GM19025 (cell line): ENCODE data around the gene TRPM4.
"Not testable (repeated sequence)": the region's sequence is repeated elsewhere in the genome, so short reads cannot be mapped to it uniquely, and the experiment has no call there.

Source experiments
- ATAC-seq: cut with Tn5 transposase; IDR thresholded peaks from one replicate; pipeline ENCODE4 v1.9.1; 2021; ENCODE audit warnings: mild to moderate bottlenecking, low read depth, moderate library complexity; ENCODE audit not compliant: unreplicated experiment

TRPM4 gene

GRCh38 chr19:49182848-49183375, 25.3 kb downstream of the TRPM4 start:
- ATAC-seq = no peak

DNA sequence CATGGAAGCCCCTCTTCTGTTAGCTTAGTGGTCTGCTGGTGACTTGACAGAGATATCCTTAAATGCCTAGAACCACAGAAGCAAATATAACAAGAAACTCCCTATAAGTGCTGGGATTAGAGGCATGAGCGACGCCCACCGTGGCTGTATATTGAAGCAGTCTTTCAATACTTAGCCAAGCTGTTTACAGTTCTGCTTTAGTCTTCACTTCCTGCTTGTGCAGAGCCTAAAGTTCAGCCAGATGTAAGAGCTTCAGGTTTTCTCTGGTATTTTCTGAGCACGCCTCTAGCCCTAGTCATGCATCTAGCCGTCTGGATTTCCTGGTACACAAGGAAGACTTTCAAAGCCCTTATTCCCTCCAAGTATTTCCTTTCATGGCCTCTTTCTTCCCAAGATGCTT, 28.5 kb downstream of the TRPM4 start:
- ATAC-seq = no peak

- ATAC-seq = no peak
Observed at GRCh38 chr19:49188626-49189200, 31.1 kb downstream of the TRPM4 start.

DNA sequence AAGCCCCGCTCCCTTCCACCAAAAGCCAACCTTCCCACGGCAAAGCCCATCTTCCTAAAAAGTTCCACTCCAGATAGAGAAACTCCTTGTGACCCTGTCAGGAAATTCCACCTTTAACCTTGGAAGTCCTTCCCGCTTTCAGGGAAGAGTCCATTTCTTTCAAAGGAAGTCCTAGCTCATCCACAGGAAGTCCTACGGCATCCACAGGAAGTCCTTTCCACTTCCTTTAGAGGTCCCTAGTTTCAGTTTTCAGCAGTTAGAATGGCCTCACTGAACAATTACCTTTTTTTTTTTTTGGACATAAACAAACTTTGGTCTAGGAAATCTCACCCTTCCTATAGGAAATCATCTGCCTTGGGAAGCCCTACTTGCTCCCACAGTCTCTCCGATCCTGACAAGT, 31.7 kb downstream of the TRPM4 start:
- no peak for ATAC-seq

- no peak for ATAC-seq
Observed at GRCh38 chr19:49190781-49191180, 33.2 kb downstream of the TRPM4 start.

- ATAC-seq = no peak
Observed at GRCh38 chr19:49193822-49194394, 36.3 kb downstream of the TRPM4 start.

GRCh38 chr19:49194408-49194807, 36.8 kb downstream of the TRPM4 start:
- no peak for ATAC-seq

- no peak for ATAC-seq
Observed at GRCh38 chr19:49196527-49197240, 39.1 kb downstream of the TRPM4 start.

GRCh38 chr19:49200238-49200862, 42.8 kb downstream of the TRPM4 start:
- ATAC-seq = no peak

DNA sequence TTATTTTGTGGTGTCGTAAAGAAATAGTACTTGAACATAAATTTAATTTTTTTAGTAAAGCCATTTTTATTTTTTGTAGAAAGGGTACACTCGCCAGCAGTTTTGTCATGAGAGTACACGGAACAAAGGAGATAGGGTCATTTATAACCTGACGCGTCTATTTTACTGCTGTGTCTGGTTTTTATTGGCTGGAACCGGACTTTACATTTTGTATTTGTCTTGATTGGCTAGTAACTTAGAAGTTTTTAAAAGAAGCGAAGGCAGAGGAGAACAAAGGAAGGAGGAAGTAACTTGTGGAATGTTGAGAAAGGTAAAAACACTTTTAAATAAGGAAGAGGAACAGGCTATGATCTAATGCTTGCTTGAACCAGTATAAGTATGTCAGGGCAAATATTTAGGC, 43.5 kb downstream of the TRPM4 start:
- ATAC-seq = no peak

DNA sequence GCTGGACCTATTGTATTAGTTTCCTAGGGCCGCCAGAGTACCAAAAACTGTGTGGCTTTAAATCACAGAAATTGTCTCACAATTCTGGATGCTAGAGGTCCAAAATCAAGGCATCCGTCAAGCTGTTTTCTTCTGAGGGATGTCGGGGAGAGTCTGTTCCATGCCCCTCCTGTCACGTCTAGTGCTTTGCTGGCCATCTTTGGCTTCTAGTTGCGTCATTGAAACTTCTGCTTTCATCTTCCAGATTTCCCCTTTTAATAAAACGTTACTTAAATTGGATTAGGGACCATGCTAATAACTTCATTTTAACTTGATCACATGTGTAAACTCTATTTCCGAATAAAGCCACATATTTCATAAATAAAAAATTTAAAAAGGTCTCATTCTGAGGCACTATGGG, 47.5 kb downstream of the TRPM4 start:
- no peak for ATAC-seq

GRCh38 chr19:49209502-49209901, 51.9 kb downstream of the TRPM4 start:
- not testable (repeated sequence) for ATAC-seq

DNA sequence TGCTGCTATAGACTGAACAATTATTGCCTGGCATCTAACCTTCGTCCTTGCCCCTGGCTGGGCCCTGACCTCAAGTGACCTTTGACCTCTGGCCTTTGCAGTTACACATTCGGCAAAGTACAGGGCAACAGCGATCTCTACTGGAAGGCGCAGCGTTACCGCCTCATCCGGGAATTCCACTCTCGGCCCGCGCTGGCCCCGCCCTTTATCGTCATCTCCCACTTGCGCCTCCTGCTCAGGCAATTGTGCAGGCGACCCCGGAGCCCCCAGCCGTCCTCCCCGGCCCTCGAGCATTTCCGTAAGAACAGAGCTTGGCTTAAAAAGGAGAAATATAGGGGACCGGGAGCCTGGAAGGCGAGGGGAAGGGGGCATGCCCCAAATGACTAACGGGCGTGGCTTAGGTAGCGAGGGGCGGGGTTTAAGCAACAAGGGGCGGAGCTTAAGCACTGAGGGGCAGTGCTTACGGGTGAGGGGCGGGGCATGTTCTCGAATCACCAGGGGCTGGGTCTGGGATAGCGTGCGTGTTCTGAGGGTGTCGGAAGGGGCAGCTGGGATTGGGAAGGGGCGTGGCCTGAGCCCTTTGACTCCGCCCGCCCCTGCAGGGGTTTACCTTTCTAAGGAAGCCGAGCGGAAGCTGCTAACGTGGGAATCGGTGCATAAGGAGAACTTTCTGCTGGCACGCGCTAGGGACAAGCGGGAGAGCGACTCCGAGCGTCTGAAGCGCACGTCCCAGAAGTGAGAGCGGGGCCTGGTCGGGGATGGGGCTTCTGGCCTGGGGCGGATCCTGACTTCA, 52.7 kb downstream of the TRPM4 start:
- ATAC-seq = no peak

DNA sequence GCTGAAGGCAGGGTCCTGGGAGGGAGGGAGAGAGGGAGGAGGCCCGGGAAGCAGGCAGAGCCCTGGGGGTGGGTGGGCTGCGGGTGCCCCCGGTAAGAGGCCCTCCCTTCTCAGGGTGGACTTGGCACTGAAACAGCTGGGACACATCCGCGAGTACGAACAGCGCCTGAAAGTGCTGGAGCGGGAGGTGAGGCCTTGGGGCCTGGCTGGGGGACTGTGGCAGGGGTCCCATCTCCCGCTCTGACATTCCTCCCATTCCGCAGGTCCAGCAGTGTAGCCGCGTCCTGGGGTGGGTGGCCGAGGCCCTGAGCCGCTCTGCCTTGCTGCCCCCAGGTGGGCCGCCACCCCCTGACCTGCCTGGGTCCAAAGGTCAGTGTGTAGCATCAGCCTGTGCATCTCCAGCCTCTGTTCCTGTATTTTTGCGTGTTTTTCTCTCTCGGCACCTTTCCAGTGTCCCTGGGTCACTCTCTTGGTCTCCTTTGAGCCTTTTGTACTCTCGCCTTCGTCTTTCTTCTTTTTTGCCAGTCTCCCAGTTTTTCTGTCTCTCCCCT, 53.4 kb downstream of the TRPM4 start:
- no peak for ATAC-seq

DNA sequence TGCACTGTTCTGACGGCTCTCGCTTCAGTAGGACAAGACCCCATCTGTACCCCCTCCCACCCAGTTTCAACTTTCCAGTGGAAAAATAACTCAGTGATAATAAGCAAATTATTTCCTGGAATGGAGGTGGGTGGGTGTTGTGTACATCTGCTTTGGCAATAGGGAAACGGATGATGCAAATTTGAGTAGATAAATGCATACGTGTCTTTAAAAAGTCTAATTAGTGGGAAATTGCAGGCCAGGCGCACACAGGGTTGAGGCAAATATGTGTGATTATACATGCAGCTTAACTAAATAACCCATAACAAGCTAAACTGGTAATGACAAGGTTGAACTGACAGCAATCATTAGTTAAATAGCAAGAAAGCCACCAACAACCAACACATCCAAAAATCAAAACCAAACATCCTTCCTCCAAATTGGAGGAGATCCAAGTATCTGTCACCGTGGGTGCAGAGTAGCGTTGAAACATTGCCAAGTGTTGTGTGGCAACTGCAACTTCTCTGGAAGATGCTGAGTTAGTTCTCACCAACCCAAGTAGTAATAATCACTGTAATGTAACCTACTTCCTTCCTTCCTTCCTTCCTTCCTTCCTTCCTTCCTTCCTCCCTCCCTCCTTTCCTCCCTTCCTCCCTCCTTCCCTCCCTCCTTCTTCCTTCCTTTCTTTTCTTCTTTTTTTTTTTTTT, 54.6 kb downstream of the TRPM4 start:
- no peak for ATAC-seq

DNA sequence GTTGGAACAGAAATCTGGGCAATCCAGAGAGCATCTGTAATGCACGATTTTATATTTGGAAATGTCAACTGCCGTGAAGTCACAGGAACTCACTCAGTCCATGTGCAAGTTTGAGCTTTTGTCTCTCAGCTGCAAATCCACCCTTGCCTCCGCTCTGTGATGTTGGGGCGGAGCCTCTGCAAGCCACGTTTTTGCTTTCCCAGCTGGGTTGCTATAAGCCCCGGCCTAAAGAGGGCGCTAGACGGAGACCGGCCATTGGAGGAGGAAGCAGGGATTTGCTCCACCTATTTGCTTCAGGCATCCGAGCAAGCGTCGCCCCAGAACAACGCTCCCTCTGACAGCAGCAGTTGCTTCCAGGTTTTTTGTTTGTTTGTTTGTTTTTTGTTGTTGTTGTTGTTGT, 56.2 kb downstream of the TRPM4 start:
- ATAC-seq = no peak

DNA sequence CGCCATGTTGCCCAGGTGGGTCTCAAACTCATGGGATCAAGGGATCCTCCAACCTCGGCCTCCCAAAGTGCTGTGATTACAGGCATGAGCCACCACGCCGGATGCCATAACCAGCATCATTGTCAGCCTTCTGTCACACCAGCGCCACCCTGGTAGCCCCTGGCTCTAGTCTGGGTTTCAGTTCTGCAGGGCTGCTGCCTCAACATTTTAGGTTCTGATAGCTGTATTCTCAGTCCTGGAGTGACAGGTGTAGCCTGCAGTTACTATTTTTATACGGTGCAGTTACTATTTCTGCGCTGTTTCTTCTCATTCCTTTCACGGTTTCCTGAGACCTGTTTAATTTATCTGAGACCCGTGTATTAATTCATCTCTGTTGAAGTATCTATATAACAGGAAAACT, 57.1 kb downstream of the TRPM4 start:
- ATAC-seq = no peak

GRCh38 chr19:49216071-49216470, 58.5 kb downstream of the TRPM4 start:
- ATAC-seq = no peak

DNA sequence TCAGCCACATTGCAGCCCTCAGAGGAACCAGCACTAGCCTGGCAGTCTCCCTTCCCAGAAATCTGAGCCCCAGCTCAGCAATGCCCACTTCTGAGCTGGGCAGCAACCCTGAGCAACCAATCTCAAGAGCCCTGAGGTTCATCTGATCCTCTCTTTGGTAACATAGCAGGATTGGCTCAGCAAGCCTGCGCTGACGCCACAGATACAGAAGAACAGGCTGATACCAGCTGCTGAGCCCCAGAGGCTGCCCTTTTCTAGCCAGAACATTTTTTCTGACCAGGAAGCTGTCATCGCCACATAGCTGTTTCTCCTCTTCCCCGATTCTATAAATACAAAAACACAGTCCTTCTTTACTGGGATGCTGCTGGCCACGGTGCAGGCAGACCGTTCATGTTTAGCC, 59.8 kb downstream of the TRPM4 start:
- no peak for ATAC-seq

GRCh38 chr19:49222011-49222410, 64.4 kb downstream of the TRPM4 start:
- no peak for ATAC-seq
